DMS 273 treated with DMSO at 0.1 percent for 48 hours (cell line): ENCODE measurements around the gene SIRT7.

Source experiments
- DNase-seq: peaks from one replicate; lab custom pipeline; 2025; lab: John Stamatoyannopoulos, UW

The SIRT7 gene

DNA sequence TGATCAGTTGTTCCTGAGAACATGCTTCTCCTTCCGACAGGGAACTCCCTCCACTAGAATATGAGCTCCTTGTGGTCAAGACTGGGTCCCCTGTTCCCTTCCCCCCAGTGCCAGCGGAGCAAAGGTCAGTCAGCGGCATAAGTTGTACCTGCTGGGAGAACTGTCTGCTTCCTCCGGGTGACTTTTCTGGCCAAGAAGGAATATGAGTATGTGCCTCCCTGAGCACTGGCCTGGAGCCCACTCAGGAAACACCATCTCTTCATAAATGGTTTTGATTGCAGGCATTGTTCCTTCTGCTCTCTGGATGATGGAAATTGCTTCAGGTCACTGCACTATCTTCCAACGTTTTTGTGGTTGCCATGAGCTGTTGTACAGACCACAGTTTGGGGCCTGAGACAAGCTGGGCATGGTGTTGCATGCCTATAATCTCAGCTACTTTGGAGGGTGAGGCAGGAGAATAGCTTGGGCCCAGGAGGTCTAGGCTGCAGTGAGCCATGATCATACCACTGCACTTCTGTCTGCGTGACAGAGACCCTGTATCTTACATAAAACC is 54.8 kb downstream of the SIRT7 start:
- DNase-seq = no peak
